ENCODE results near the gene HSF2BP.

Gene HSF2BP

DNA sequence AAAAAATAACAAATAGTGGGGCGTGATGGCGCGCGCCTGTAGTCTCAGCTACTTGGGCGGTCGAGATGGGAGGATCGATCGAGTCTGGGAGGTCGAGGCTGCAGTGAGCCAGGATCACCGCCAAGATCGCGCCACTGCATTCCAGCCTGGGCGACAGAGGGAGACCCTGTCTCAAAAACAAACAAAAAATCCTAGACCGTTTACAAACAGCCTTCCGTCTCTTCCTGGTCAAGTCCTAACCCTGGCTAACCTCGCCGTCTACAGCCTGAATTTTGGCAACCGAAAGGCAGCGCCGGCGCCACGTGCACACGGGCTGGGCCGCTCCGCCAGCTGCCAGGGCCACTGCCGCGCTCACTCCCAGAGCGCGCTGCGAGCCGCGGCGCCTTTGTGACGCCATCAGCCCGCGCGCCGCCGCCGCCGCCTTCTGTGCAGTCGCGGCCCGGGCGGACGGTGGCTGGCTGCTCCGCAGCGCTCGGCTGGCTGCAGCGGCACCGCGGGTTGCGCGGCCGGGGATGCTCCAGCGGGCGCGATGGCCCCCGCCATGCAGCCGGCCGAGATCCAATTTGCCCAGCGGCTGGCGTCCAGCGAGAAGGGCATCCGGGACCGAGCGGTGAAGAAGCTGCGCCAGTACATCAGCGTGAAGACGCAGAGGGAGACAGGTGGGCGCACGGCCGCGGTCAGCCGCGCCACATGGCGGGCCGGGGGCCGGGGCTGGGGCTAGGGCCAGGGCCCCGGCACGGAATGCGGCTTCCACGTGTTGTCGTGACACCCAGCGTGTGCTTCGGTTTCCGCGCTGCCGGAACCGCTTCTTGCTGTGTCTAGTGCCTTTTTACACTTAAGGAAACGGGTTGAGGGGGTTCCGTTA, at the start of gene HSF2BP, which contains the start of gene RRP1B:
HSF2BP (minus strand) TSS at position 353 of the 865 bp plus-strand sequence. CDS start 1,392 bp downstream, outside the sequence.
RRP1B (plus strand) TSS at position 425 of the 865 bp plus-strand sequence; CDS start at position 530, 105 bp downstream.
- Histone ChIP-seq H3K36me3 (ENCODE audit: control insufficient read depth, insufficient read depth, low read length) (peaks cover 3% of the 10 kb centered on the region), H3K4me3 (replicated peaks; ENCODE audit: low read depth, low read length) (peak within 1 kb of the TSS; percentile 65), H3K27me3 (replicated peaks; ENCODE audit: control insufficient read depth, insufficient read depth, low read length) (no peaks in the 10 kb centered on the region)
- TF ChIP-seq, protein P1, sequence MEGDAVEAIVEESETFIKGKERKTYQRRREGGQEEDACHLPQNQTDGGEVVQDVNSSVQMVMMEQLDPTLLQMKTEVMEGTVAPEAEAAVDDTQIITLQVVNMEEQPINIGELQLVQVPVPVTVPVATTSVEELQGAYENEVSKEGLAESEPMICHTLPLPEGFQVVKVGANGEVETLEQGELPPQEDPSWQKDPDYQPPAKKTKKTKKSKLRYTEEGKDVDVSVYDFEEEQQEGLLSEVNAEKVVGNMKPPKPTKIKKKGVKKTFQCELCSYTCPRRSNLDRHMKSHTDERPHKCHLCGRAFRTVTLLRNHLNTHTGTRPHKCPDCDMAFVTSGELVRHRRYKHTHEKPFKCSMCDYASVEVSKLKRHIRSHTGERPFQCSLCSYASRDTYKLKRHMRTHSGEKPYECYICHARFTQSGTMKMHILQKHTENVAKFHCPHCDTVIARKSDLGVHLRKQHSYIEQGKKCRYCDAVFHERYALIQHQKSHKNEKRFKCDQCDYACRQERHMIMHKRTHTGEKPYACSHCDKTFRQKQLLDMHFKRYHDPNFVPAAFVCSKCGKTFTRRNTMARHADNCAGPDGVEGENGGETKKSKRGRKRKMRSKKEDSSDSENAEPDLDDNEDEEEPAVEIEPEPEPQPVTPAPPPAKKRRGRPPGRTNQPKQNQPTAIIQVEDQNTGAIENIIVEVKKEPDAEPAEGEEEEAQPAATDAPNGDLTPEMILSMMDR (IDR thresholded peaks at IDR 0.05; ENCODE audit: insufficient read depth, low read length, poor library complexity, severe bottlenecking) = no peak
- peak; percentile 89 for DNase-seq (ENCODE audit: extremely low read depth, insufficient read length)

DNA sequence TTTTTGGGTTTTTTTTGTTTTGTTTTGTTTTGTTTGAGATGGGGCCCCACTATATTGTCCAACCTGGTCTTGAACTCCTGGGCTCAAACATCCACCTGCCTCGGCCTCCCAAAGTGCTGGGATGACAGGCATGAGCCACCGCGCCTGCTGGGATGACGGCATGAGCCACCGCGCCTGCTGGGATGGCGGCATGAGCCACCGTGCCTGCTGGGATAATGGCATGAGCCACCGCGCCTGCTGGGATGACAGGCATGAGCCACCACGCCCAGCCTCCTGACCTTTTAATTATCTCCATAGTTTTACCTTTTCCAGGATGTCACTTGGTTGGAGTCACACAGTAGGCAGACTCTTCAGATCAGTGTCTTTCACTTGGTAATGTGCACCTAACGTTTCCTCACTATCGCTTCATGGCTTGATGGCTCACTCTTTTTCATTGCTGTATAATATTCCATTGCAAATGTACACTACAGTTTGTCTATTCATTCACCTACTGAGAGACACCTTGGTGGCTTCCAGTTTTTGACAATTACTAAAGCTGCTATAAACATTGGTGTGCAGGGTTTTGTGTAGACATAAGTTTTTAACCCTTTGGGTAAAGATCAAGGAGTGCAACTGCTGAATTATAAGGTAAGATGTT, 49.6 kb upstream of the HSF2BP start:
- DNase-seq (ENCODE audit: extremely low read depth, insufficient read length) = no peak
- TF ChIP-seq, protein P1 (IDR thresholded peaks at IDR 0.05; ENCODE audit: insufficient read depth, low read length, poor library complexity, severe bottlenecking) = no peak

DNA sequence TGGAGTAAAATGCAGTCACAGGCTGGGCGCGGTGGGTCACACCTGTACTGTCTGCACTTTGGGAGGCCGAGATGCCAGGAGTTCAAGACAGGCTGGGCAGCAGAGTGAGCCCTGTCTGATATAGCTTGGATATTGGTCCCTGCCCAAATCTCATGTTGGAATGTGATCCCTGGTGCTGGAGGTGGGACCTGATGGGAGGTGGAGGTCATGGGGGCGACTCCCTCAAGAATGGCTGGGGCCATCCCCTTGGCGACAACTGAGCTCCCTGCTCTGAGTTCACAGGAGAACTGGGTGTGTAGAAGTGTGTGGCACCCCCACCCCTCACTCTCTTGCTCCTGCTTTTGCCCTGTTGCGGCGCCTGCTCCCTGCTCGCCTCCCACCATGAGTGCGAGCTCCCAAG, 48.2 kb upstream of the HSF2BP start:
- TF ChIP-seq, protein P1 (IDR thresholded peaks at IDR 0.05; ENCODE audit: insufficient read depth, low read length, poor library complexity, severe bottlenecking) = no peak
- no peak for DNase-seq (ENCODE audit: extremely low read depth, insufficient read length)

More for the DNA sequence above, 49.6 kb upstream of the HSF2BP start:
- Histone ChIP-seq H3K4me3 (replicated peaks; ENCODE audit: low read depth, low read length) (no peak overlapping the region), H3K36me3 (ENCODE audit: control insufficient read depth, insufficient read depth, low read length) (no peaks in the 10 kb centered on the region), H3K27me3 (replicated peaks; ENCODE audit: control insufficient read depth, insufficient read depth, low read length) (no peaks in the 10 kb centered on the region)

DNA sequence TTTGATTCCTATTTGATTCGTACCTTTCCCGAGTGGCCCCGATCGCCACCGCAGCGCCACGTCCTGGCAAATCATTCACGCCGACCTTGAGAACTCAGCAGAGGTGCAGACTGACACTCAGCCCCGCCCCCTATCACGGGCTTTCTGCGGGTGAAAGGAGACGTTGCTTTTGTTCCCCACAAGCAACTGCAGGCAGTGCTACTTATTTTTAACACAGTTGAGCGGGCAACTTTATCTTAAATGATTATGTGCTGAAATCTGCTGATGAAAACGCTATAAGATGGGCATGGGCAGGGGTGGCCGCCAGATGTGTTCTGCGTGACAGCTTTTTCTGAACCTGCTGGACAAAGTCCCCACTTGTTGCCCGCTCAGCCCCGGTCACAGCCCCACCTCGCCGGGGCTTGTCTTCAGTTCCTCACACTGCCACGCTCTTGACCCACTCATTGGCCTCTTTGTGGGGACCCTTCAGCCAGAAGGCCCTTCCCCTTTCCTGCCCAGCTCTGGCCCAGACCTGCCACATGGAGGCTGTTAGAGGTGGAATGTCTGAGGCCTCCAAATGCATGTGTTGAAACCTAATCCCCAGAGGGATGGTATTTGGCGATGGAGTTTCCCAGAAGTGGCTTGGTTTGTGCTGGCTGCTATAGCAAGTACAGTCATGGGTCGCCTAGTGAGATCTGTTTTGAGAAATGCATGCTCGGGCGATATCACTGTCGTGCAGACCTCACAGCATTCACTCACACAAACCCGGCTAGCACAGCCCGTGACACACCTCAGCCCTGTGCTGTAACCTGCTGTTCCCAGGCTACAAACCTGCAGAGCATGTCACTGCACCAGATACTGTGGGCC, 44.0 kb upstream of the HSF2BP start:
- TF ChIP-seq, protein P1 (IDR thresholded peaks at IDR 0.05; ENCODE audit: insufficient read depth, low read length, poor library complexity, severe bottlenecking) = no peak
- Histone ChIP-seq H3K36me3 (ENCODE audit: control insufficient read depth, insufficient read depth, low read length) (no peaks in the 10 kb centered on the region), H3K27me3 (replicated peaks; ENCODE audit: control insufficient read depth, insufficient read depth, low read length) (no peaks in the 10 kb centered on the region), H3K4me3 (replicated peaks; ENCODE audit: low read depth, low read length) (no peak overlapping the region)
- no peak for DNase-seq (ENCODE audit: extremely low read depth, insufficient read length)

More for the DNA sequence above, 48.2 kb upstream of the HSF2BP start:
- Histone ChIP-seq H3K36me3 (ENCODE audit: control insufficient read depth, insufficient read depth, low read length) (no peaks in the 10 kb centered on the region), H3K4me3 (replicated peaks; ENCODE audit: low read depth, low read length) (no peak overlapping the region), H3K27me3 (replicated peaks; ENCODE audit: control insufficient read depth, insufficient read depth, low read length) (no peaks in the 10 kb centered on the region)

DNA sequence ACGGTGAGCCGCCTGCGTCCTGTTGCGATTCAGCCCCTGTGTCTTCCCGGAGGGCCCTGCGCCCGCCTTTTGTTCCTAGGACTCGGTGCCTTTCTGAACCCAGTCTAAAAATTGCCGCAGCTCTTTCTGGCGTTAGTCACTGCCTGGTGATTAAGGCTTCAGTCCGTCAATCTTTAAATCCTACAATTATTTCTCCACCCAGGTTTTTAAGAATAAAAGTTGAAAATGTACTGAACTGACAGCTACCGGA, 43.4 kb upstream of the HSF2BP start:
- DNase-seq (ENCODE audit: extremely low read depth, insufficient read length) = no peak
- Histone ChIP-seq H3K4me3 (replicated peaks; ENCODE audit: low read depth, low read length) (no peak overlapping the region), H3K36me3 (ENCODE audit: control insufficient read depth, insufficient read depth, low read length) (no peaks in the 10 kb centered on the region), H3K27me3 (replicated peaks; ENCODE audit: control insufficient read depth, insufficient read depth, low read length) (no peaks in the 10 kb centered on the region)
- TF ChIP-seq, protein P1 (IDR thresholded peaks at IDR 0.05; ENCODE audit: insufficient read depth, low read length, poor library complexity, severe bottlenecking) = no peak

Data from GM06990 (cell line).